ENCODE results near the gene APOBEC3B.

DNA sequence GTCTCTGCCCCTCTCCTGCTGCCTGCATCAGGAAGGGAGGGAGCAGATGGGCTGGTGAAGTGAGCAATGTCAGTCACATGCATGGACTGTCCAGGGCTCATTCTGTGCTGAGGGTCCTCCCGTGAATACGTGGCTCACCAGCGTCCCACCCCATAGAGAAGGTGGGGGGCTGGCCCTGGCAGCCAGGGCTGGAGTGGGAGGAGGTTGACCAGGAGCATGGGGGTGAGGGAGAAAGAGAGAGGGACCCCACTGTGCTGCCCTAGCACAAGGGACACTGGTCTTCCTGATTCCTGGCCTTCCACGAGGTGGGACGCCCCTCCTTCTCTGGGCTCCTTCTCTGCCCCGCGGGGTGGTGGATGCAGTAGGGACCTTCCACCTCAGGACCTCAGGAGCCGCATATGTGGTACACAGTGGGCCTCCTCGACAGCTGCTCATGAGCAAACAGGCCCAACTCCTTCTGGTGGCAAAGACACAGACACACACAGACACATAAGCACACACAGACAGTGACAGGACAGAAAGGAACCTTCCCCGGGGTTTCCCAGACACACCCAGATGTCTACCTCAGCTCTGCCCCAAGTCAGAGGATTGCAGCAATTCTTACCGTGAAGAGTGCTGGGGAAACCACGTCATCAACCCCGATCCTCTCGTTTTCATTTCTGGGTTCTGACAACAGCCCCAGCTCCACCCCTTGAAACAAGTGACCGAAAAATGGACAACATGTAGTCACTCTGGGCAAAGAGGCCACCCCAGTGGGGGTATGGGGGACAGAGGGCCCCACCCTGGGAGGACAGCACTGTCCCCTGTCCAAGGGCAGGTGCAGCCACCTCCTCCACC is 28.4 kb upstream of the APOBEC3B start:
- TF ChIP-seq, protein P1, sequence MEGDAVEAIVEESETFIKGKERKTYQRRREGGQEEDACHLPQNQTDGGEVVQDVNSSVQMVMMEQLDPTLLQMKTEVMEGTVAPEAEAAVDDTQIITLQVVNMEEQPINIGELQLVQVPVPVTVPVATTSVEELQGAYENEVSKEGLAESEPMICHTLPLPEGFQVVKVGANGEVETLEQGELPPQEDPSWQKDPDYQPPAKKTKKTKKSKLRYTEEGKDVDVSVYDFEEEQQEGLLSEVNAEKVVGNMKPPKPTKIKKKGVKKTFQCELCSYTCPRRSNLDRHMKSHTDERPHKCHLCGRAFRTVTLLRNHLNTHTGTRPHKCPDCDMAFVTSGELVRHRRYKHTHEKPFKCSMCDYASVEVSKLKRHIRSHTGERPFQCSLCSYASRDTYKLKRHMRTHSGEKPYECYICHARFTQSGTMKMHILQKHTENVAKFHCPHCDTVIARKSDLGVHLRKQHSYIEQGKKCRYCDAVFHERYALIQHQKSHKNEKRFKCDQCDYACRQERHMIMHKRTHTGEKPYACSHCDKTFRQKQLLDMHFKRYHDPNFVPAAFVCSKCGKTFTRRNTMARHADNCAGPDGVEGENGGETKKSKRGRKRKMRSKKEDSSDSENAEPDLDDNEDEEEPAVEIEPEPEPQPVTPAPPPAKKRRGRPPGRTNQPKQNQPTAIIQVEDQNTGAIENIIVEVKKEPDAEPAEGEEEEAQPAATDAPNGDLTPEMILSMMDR (optimal IDR thresholded peaks at IDR 0.05 in 1 of 3, IDR thresholded peaks at IDR 0.05 in 1 of 3, conservative IDR thresholded peaks at IDR 0.05 in 1 of 3; ENCODE audit: extremely low read depth in 1 of 3, insufficient read depth in 2 of 3, low read length in 3 of 3) = no peak
- TF ChIP-seq EZH2 (IDR thresholded peaks at IDR 0.05; ENCODE audit: low read length) = no peak

Data from keratinocyte (primary cell).